ENCODE results near the gene LHFPL6.

LHFPL6 gene

DNA sequence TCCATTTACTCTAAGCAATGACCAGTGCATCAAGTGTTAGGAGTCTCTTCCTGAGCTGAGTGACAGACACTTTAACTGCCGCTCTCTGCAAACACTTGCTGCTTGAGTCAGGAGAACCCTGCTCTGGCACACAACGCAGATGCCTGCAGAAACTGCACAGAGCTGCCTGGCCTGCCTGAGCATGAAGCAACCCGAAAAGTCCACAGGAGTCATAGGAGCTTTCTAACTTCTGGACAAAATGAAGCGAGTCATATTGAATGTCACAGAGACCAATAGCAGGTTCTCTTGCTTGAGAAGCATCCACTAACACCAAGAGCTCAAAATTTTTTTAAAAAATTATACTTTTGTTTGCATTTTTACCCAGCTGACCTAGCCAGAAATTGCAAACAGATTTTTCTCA, 232.4 kb downstream of the LHFPL6 start:
- Histone ChIP-seq H3K4me3 (ENCODE audit: low read length) (no peak overlapping the region), H3K27ac (ENCODE audit: low read length) (no peak overlapping the region), H3K9ac (ENCODE audit: low read length) (no peak overlapping the region)

DNA sequence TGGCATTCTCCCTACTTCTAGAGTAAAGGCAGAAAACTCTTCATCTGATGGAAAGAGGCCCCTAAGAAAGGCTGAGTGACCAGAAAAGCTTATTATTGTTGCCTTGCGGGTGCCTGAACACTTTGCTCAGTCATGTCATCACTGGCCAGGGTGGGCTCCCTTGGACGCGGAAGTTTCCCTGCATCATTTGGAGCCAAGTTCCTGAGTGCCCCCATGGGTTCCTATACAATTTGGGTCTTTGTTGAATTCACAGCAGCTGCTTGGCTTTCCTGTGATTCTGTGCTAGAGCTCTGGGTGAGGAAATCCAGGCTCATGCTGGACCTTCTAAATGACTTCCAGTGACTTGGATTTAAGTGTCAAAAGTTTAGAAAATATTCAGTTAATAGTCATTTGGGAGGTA, 232.9 kb downstream of the LHFPL6 start:
- DNase-seq: no peak
- H2AFZ ChIP-seq (ENCODE audit: low read length): no peak overlapping the region
- no peaks in the 10 kb centered on the region for H3K79me2 ChIP-seq (ENCODE audit: low read length)
- no peak for TF ChIP-seq EZH2phosphoT487 (IDR thresholded peaks at IDR 0.05; ENCODE audit: low read length)
- TF ChIP-seq, protein P1, sequence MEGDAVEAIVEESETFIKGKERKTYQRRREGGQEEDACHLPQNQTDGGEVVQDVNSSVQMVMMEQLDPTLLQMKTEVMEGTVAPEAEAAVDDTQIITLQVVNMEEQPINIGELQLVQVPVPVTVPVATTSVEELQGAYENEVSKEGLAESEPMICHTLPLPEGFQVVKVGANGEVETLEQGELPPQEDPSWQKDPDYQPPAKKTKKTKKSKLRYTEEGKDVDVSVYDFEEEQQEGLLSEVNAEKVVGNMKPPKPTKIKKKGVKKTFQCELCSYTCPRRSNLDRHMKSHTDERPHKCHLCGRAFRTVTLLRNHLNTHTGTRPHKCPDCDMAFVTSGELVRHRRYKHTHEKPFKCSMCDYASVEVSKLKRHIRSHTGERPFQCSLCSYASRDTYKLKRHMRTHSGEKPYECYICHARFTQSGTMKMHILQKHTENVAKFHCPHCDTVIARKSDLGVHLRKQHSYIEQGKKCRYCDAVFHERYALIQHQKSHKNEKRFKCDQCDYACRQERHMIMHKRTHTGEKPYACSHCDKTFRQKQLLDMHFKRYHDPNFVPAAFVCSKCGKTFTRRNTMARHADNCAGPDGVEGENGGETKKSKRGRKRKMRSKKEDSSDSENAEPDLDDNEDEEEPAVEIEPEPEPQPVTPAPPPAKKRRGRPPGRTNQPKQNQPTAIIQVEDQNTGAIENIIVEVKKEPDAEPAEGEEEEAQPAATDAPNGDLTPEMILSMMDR (IDR thresholded peaks at IDR 0.05; ENCODE audit: low read length): no peak
- no peak for TF ChIP-seq EZH2 (optimal IDR thresholded peaks at IDR 0.05; ENCODE audit: low read depth, low read length)
- H3K9me3 ChIP-seq (replicated peaks; ENCODE audit: insufficient read depth, low read length): no peaks in the 10 kb centered on the region
- H3K4me1 ChIP-seq (ENCODE audit: low read length): no peaks in the 10 kb centered on the region
- no peaks in the 10 kb centered on the region for H3K27me3 ChIP-seq (replicated peaks; ENCODE audit: insufficient read depth, low read length)
- H3K9ac ChIP-seq (ENCODE audit: low read length): no peak overlapping the region
- H3K4me2 ChIP-seq (ENCODE audit: low read depth, low read length): no peak overlapping the region
- H3K27ac ChIP-seq (ENCODE audit: low read length): no peak overlapping the region
- no peaks in the 10 kb centered on the region for H3K36me3 ChIP-seq (replicated peaks; ENCODE audit: insufficient read depth, low read length)
- H4K20me1 ChIP-seq (ENCODE audit: insufficient read depth, low read length): no peaks in the 10 kb centered on the region
- H3F3A ChIP-seq (ENCODE audit: insufficient read depth, low read length): no peaks in the 10 kb centered on the region
- H3K9me2 ChIP-seq (replicated peaks; ENCODE audit: insufficient read depth, low read length): no peaks in the 10 kb centered on the region
- no peak overlapping the region for H3K4me3 ChIP-seq (ENCODE audit: low read length)

More for the DNA sequence above, 232.4 kb downstream of the LHFPL6 start:
- Histone ChIP-seq H3K27me3 (replicated peaks; ENCODE audit: insufficient read depth, low read length) (no peaks in the 10 kb centered on the region), H3K9me3 (replicated peaks; ENCODE audit: insufficient read depth, low read length) (no peaks in the 10 kb centered on the region), H3F3A (ENCODE audit: insufficient read depth, low read length) (no peaks in the 10 kb centered on the region), H3K79me2 (ENCODE audit: low read length) (no peaks in the 10 kb centered on the region), H4K20me1 (ENCODE audit: insufficient read depth, low read length) (no peaks in the 10 kb centered on the region), H3K36me3 (replicated peaks; ENCODE audit: insufficient read depth, low read length) (no peaks in the 10 kb centered on the region), H3K4me2 (ENCODE audit: low read depth, low read length) (no peak overlapping the region), H3K4me1 (ENCODE audit: low read length) (no peaks in the 10 kb centered on the region), H3K9me2 (replicated peaks; ENCODE audit: insufficient read depth, low read length) (no peaks in the 10 kb centered on the region), H2AFZ (ENCODE audit: low read length) (no peak overlapping the region)
- TF ChIP-seq, protein P1 (IDR thresholded peaks at IDR 0.05; ENCODE audit: low read length): no peak
- TF ChIP-seq EZH2phosphoT487 (IDR thresholded peaks at IDR 0.05; ENCODE audit: low read length) (no peak), EZH2 (optimal IDR thresholded peaks at IDR 0.05; ENCODE audit: low read depth, low read length) (no peak)
- no peak for DNase-seq

DNA sequence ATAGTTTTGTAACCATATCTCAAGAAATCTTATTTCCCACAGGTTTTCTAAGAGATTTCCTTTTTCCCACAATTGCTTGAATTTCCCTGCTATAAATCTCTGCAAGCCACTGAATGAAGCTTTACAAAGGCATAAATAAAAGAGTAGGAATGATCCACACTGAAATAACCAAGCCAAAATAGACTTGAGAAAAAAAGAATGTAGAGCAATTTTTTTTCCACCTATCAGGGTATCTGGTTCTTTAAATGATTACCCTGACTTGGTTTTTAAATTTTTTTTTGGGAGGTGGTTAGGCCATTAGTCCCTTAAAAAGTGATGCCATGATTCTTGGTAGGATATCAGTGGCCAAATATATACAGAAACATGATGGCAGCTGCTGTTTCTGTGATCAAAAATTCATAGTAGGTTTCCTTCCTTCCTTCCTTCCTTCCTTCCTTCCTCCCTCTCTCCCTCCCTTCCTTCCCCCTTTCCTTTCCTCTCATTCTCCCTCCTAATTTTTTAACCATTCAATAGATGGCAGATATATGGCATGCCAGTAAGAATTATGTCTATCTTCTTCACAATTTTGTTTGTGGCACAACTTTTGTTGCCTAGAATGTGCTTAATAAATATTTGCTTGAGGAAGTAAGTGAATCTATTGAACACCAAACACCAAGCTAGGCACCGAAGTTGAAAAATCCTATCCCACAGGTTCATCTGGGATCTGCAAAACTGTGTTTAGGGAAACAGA, 233.7 kb downstream of the LHFPL6 start:
- Histone ChIP-seq H2AFZ (ENCODE audit: low read length) (no peak overlapping the region), H3K9me3 (replicated peaks; ENCODE audit: insufficient read depth, low read length) (no peaks in the 10 kb centered on the region), H3K4me1 (ENCODE audit: low read length) (no peaks in the 10 kb centered on the region), H3K4me3 (ENCODE audit: low read length) (no peak overlapping the region), H3K27me3 (replicated peaks; ENCODE audit: insufficient read depth, low read length) (no peaks in the 10 kb centered on the region), H3K9me2 (replicated peaks; ENCODE audit: insufficient read depth, low read length) (no peaks in the 10 kb centered on the region), H3K79me2 (ENCODE audit: low read length) (no peaks in the 10 kb centered on the region), H3K4me2 (ENCODE audit: low read depth, low read length) (no peak overlapping the region), H3K27ac (ENCODE audit: low read length) (no peak overlapping the region), H4K20me1 (ENCODE audit: insufficient read depth, low read length) (no peaks in the 10 kb centered on the region), H3F3A (ENCODE audit: insufficient read depth, low read length) (no peaks in the 10 kb centered on the region), H3K9ac (ENCODE audit: low read length) (no peak overlapping the region), H3K36me3 (replicated peaks; ENCODE audit: insufficient read depth, low read length) (no peaks in the 10 kb centered on the region)
- TF ChIP-seq EZH2 (optimal IDR thresholded peaks at IDR 0.05; ENCODE audit: low read depth, low read length): no peak
- TF ChIP-seq EZH2phosphoT487 (IDR thresholded peaks at IDR 0.05; ENCODE audit: low read length): no peak
- TF ChIP-seq, protein P1 (IDR thresholded peaks at IDR 0.05; ENCODE audit: low read length): no peak
- no peak for DNase-seq

All from MM.1S (cell line).